HepG2 (cell line): ENCODE results near the gene TXNDC2. TPM values are rescaled to one million over a fixed set of nuclear protein-coding genes. Genes with fewer than 3 reads are reported as not detected.

Source experiments
- ATAC-seq: fragments of 200-7000 bp; cut with Tn5 transposase; 3 replicates; pipeline ENCODE4 v1.9.1; 2020; ENCODE audit warnings: mild to moderate bottlenecking, moderate library complexity
- BruUV-seq: library from RNA; stranded (reverse); fragments of 400-500 nt; replicated peaks from 2 replicates; lab custom pipeline; 2021; lab: Mats Ljungman, UMichigan
- CTCF ChIA-PET: fragments of 300-600 bp; formaldehyde crosslinking; extraction: SDS; loops from one replicate; lab custom pipeline; 2021; ENCODE audit warnings: low total read pairs, inconsistent platforms, low intra/inter-chr PET ratio; lab: Yijun Ruan, JAX
- POLR2A ChIA-PET: fragments of 350-600 bp; sonication (Branson Sonifier 250); formaldehyde crosslinking; loops from one replicate; lab custom pipeline; 2020; ENCODE audit warnings: antibody characterized with exemption, inconsistent platforms; lab: Yijun Ruan, JAX
- DNase-seq: peaks from one replicate; pipeline ENCODE4 v3.0.0-alpha.2; 2015; ENCODE audit warnings: low spot score
- FAIRE-seq: peaks from 3 replicates; lab custom pipeline; 2011; peaks lifted over from hg19 to GRCh38; lab: Jason Lieb, UNC
- H2AFZ ChIP-seq: one replicate; pipeline ENCODE4 v1.6.1; 2011; ENCODE audit warnings: low read length, inconsistent platforms
- H3K27ac ChIP-seq: fragments of 300-600 bp; 3 replicates; pipeline ENCODE4 v1.8.0; 2011; ENCODE audit warnings: mixed run types, mild to moderate bottlenecking, mixed read lengths, low read length, inconsistent platforms; ENCODE audit not compliant: insufficient read depth; ENCODE audit errors: extremely low read length
- H3K27me3 ChIP-seq, 2 experiments: fragments of 200-600 bp in 1 of 2; 2 replicates in 1 of 2; 3 replicates in 1 of 2; pipeline versions ENCODE4 v1.6.0 to v1.8.0; 2011; ENCODE audit warnings: low read length in 2 of 2, mild to moderate bottlenecking in 2 of 2, moderate library complexity in 2 of 2, inconsistent platforms in 1 of 2; ENCODE audit not compliant: insufficient read depth in 2 of 2, control insufficient read depth in 1 of 2
- H3K36me3 ChIP-seq, 2 experiments: fragments of 200-600 bp in 1 of 2; replicated peaks in 1 of 2; 2 replicates in 1 of 2; 3 replicates in 1 of 2; pipeline versions ENCODE4 v1.5.1 to v1.8.0; 2011; ENCODE audit warnings: low read length in 2 of 2, inconsistent platforms in 1 of 2; ENCODE audit not compliant: insufficient read depth in 2 of 2, control insufficient read depth in 1 of 2
- H3K4me1 ChIP-seq: 2 replicates; pipeline ENCODE4 v1.5.1; 2012; ENCODE audit warnings: low read length, inconsistent platforms; ENCODE audit not compliant: insufficient read depth
- H3K4me2 ChIP-seq: 2 replicates; pipeline ENCODE4 v1.6.0; 2011; ENCODE audit warnings: low read depth, low read length, inconsistent platforms
- H3K4me3 ChIP-seq, 3 experiments: fragments of 200-600 bp in 1 of 3; sonication (generic), shearing (Covaris generic) in 1 of 3; replicated peaks in 1 of 3; 2 replicates each; pipeline ENCODE4 v1.5.1; 2011 to 2016; ENCODE audit warnings: low read length in 3 of 3, inconsistent platforms in 2 of 3, low read depth in 2 of 3, mild to moderate bottlenecking in 2 of 3, control low read depth in 1 of 3, mixed read lengths in 1 of 3; ENCODE audit not compliant: insufficient read depth in 1 of 3
- H3K79me2 ChIP-seq: one replicate; pipeline ENCODE4 v1.6.1; 2011; ENCODE audit warnings: low read length, inconsistent platforms; ENCODE audit not compliant: insufficient read depth
- H3K9ac ChIP-seq: 2 replicates; pipeline ENCODE4 v1.6.0; 2011; ENCODE audit warnings: mild to moderate bottlenecking, low read depth, low read length, inconsistent platforms; ENCODE audit not compliant: insufficient read depth
- H3K9me3 ChIP-seq: 2 replicates; pipeline ENCODE4 v1.5.1; 2012; ENCODE audit warnings: mild to moderate bottlenecking, low read length
- H4K20me1 ChIP-seq: 2 replicates; pipeline ENCODE4 v1.6.0; 2011; ENCODE audit warnings: inconsistent platforms, mild to moderate bottlenecking, low read length, moderate library complexity; ENCODE audit not compliant: insufficient read depth
- EHMT2 ChIP-seq: fragments of 200-600 bp; sonication (generic); IDR thresholded peaks from 2 replicates; pipeline ENCODE4 v1.7.0; 2017; ENCODE audit warnings: antibody characterized with exemption, low read depth, low read length, borderline replicate concordance
- FLYWCH1 ChIP-seq: sonication (generic); formaldehyde crosslinking; IDR thresholded peaks from 2 replicates; pipeline ENCODE4 v1.8.1; 2023; ENCODE audit warnings: mild to moderate bottlenecking, missing genetic modification reagents
- MIER2 ChIP-seq: IDR thresholded peaks from 2 replicates; pipeline ENCODE4 v1.6.1; 2016; ENCODE audit warnings: missing biosample characterization, missing genetic modification reagents
- U2AF1 ChIP-seq: fragments of 200-400 bp; formaldehyde crosslinking; optimal IDR thresholded peaks from 2 replicates; pipeline ENCODE3; 2017; ENCODE audit warnings: mild to moderate bottlenecking, low read depth, low read length
- ZNF790 ChIP-seq: sonication (generic); formaldehyde crosslinking; IDR thresholded peaks from 2 replicates; pipeline ENCODE4 v1.8.0; 2022; ENCODE audit warnings: missing genetic modification reagents, mild to moderate bottlenecking, borderline replicate concordance
- WGBS: methylation state at CpG from one replicate; pipeline ENCODE4 v1.1.6; 2017; ENCODE audit warnings: low lambda C conversion rate; 5-methylcytosine and 5-hydroxymethylcytosine counted together
- in situ Hi-C: cut with HindIII; loops from 2 replicates; pipeline ENCODE4 v1.10.0; 2017; ENCODE audit warnings: low pct_unique_long_range_greater_than_20kb; ENCODE audit not compliant: extremely low pct_ligation_motif_present
- intact Hi-C: fragments of 100-400 bp; cut with micrococcal nuclease; formaldehyde crosslinking; loops from one replicate; pipeline ENCODE4 v1.10.0; 2022; ENCODE audit not compliant: unreplicated experiment
- polyA plus RNA-seq, 8 experiments: library from polyadenylated mRNA; depleted of rRNA in 3 of 8; stranded (reverse) in 7 of 8; unstranded in 1 of 8; fragments of >200 nt; fragmentation: Illumina TruSeq in 4 of 8; extraction: Trizol in 4 of 8; gene quantifications; 2 replicates each; pipeline versions ENCODE4 v1.2.1 to v1.2.3, GENCODE V29; 2011 to 2016; ENCODE audit warnings: low read depth in 4 of 8, missing spikeins in 1 of 8, mixed read lengths in 1 of 8; ENCODE audit not compliant: insufficient read depth in 1 of 8
- total RNA-seq, 5 experiments: library from RNA; depleted of rRNA; stranded (reverse); fragments of >200 nt; fragmentation: Illumina TruSeq; extraction: Trizol; gene quantifications; 2 replicates each; pipeline ENCODE4 v1.2.3, GENCODE V29; 2016; ENCODE audit warnings: low read depth in 1 of 5
- TF ChIP-seq, protein P1 (sequence below): IDR thresholded peaks from 2 replicates; pipeline ENCODE4 v1.6.1; 2016; ENCODE audit warnings: low read depth, borderline replicate concordance
- TF ChIP-seq, protein P2 (sequence below): sonication (generic); formaldehyde crosslinking; IDR thresholded peaks from 2 replicates; pipeline ENCODE4 v1.5.1; 2020; ENCODE audit warnings: missing genetic modification reagents, mild to moderate bottlenecking, borderline replicate concordance
- TF ChIP-seq, protein P3 (sequence below): conservative IDR thresholded peaks from 2 replicates; pipeline ENCODE4 v1.6.1; 2018; ENCODE audit warnings: missing genetic modification reagents
- TF ChIP-seq, protein P4 (sequence below): sonication (generic); formaldehyde crosslinking; IDR thresholded peaks from 2 replicates; pipeline ENCODE4 v1.4.0; 2020; ENCODE audit warnings: mild to moderate bottlenecking, missing genetic modification reagents

The TXNDC2 gene
- total and polyA plus RNA-seq, 2 of the 13 experiments (the other 11 are each of a cell fraction or from before 2014, with no cell fraction given) = not detected

DNA sequence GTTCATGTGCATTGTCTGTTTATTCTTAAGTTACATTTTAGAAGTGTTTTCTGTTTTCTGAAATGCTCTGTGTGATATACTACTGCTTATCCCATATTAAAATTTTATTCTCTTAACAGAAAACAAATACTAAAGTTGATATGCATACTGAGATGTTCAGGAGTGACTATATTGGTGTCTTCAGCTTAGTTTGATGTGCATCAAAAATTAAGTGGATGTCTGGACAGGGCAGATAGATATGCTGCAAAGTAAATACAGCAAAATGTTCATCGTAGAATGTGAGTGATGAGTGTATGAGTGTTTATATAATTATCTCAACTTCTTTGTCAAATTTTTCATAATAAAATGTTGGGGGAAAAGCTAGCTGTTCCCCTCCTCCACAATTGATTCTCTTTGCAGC, 41.2 kb downstream of the TXNDC2 start:
- CTCF ChIA-PET = no interaction called here
- Histone ChIP-seq H3K4me1 (peaks cover 81% of the 10 kb centered on the region), H3K27ac (no peak overlapping the region)

More for the DNA sequence above, 41.2 kb downstream of the TXNDC2 start:
- WGBS = 70% methylated on average over 1 of the region's 1 CpG
- Histone ChIP-seq H3K4me2 (no peak overlapping the region), H3K9ac (no peak overlapping the region), H3K79me2 (peaks cover 100% of the 10 kb centered on the region), H3K9me3 (no peaks in the 10 kb centered on the region), H3K4me3 (no peak overlapping the region), H2AFZ (no peak overlapping the region), H3K36me3 (0 out of 5 replicates have a peak, but pooled peaks cover 0 to 2% of the 10 kb centered on the region in 2 experiments), H4K20me1 (peaks cover 91% of the 10 kb centered on the region), H3K27me3 (no peaks in the 10 kb centered on the region)
- BruUV-seq = no TSS peak
- ATAC-seq (no peak), DNase-seq (no peak), FAIRE-seq (no peak)
- intact Hi-C loops = loop anchor here (2.0 kb wide), 1 partner anchor 124 kb away; no protein-coding TSS in a partner anchor
- TF ChIP-seq U2AF1 (no peak), ZNF790 (CRISPR knock-in tag) (no peak), MIER2 (CRISPR knock-in tag) (no peak), EHMT2 (no peak), FLYWCH1 (CRISPR knock-in tag) (no peak)
- TF ChIP-seq, protein P1, sequence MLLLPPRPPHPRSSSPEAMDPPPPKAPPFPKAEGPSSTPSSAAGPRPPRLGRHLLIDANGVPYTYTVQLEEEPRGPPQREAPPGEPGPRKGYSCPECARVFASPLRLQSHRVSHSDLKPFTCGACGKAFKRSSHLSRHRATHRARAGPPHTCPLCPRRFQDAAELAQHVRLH (CRISPR knock-in tag) = no peak
- TF ChIP-seq, protein P2, sequence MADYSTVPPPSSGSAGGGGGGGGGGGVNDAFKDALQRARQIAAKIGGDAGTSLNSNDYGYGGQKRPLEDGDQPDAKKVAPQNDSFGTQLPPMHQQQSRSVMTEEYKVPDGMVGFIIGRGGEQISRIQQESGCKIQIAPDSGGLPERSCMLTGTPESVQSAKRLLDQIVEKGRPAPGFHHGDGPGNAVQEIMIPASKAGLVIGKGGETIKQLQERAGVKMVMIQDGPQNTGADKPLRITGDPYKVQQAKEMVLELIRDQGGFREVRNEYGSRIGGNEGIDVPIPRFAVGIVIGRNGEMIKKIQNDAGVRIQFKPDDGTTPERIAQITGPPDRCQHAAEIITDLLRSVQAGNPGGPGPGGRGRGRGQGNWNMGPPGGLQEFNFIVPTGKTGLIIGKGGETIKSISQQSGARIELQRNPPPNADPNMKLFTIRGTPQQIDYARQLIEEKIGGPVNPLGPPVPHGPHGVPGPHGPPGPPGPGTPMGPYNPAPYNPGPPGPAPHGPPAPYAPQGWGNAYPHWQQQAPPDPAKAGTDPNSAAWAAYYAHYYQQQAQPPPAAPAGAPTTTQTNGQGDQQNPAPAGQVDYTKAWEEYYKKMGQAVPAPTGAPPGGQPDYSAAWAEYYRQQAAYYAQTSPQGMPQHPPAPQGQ = no peak
- TF ChIP-seq, protein P3, sequence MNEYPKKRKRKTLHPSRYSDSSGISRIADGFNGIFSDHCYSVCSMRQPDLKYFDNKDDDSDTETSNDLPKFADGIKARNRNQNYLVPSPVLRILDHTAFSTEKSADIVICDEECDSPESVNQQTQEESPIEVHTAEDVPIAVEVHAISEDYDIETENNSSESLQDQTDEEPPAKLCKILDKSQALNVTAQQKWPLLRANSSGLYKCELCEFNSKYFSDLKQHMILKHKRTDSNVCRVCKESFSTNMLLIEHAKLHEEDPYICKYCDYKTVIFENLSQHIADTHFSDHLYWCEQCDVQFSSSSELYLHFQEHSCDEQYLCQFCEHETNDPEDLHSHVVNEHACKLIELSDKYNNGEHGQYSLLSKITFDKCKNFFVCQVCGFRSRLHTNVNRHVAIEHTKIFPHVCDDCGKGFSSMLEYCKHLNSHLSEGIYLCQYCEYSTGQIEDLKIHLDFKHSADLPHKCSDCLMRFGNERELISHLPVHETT (CRISPR knock-in tag) = no peak
- TF ChIP-seq, protein P4, sequence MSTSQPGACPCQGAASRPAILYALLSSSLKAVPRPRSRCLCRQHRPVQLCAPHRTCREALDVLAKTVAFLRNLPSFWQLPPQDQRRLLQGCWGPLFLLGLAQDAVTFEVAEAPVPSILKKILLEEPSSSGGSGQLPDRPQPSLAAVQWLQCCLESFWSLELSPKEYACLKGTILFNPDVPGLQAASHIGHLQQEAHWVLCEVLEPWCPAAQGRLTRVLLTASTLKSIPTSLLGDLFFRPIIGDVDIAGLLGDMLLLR (CRISPR knock-in tag) = no peak
- POLR2A ChIA-PET = no interaction called here
- in situ Hi-C loops = loop anchor here (10.0 kb wide), 1 partner anchor 122 kb away; no protein-coding TSS in a partner anchor
